ENCODE measurements around the gene ST6GAL1.

DNA sequence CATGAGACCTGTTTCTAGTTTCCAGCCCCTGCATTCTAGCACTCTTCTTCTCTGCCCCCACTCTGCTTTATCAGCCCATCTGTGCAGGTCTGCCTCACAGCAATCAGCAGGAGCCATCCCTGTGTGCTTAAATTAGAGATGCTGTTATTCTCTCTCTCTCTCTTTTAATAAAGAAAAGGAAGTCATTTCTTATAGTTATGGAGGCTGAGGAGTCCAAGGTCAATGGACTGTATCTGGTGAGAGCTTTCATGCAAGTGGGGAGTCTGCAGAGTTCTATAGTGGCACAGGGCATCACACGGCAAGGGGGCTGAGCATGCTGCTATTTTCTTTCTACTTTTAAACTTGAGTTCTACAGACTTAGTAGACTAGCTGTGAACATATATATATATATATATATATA, 4.5 kb upstream of the ST6GAL1 start:
- TF ChIP-seq, protein P1, sequence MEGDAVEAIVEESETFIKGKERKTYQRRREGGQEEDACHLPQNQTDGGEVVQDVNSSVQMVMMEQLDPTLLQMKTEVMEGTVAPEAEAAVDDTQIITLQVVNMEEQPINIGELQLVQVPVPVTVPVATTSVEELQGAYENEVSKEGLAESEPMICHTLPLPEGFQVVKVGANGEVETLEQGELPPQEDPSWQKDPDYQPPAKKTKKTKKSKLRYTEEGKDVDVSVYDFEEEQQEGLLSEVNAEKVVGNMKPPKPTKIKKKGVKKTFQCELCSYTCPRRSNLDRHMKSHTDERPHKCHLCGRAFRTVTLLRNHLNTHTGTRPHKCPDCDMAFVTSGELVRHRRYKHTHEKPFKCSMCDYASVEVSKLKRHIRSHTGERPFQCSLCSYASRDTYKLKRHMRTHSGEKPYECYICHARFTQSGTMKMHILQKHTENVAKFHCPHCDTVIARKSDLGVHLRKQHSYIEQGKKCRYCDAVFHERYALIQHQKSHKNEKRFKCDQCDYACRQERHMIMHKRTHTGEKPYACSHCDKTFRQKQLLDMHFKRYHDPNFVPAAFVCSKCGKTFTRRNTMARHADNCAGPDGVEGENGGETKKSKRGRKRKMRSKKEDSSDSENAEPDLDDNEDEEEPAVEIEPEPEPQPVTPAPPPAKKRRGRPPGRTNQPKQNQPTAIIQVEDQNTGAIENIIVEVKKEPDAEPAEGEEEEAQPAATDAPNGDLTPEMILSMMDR (IDR thresholded peaks at IDR 0.05; ENCODE audit: borderline replicate concordance, extremely low read depth, low read length, poor library complexity, severe bottlenecking) = no peak
- TF ChIP-seq EZH2 (IDR thresholded peaks at IDR 0.05; ENCODE audit: borderline replicate concordance, low read depth, low read length, severe bottlenecking) = no peak

All from DND-41 (cell line).